T-cell (primary cell): ENCODE data around the gene ROBO1. TPM values are rescaled to one million over a fixed set of nuclear protein-coding genes. Genes with fewer than 3 reads are reported as not detected.

Source experiments
- ATAC-seq, 4 experiments: fragments of 200-7000 bp in 3 of 4; fragments of 150-1000 bp in 1 of 4; cut with Tn5 transposase; replicated peaks in 1 of 4; 1 replicate in 3 of 4; 2 replicates in 1 of 4; pipeline ENCODE4 v1.10.0; 2021; ENCODE audit warnings: moderate library complexity in 3 of 4, mild to moderate bottlenecking in 2 of 4, moderate number of reproducible peaks in 1 of 4
- CTCF ChIA-PET, 2 donors: fragments of 300-600 bp; sonication (Branson Sonifier 250); formaldehyde crosslinking; loops; one replicate each; lab custom pipeline; 2022; ENCODE audit warnings: antibody characterized with exemption in 2 of 2; lab: Charles Lee
- POLR2A ChIA-PET, 2 donors: fragments of 300-600 bp; sonication (Branson Sonifier 250); formaldehyde crosslinking; loops; one replicate each; lab custom pipeline; 2022; ENCODE audit warnings: antibody characterized with exemption in 2 of 2; lab: Charles Lee
- DNase-seq, 35 experiments: peaks; one replicate each; pipeline versions ENCODE4 v3.0.0 to v3.0.0-alpha.2; 2013 to 2023
- H3K27ac ChIP-seq: one replicate; pipeline ENCODE4 v1.5.1; 2013; ENCODE audit warnings: low read length
- H3K27me3 ChIP-seq, 2 experiments: replicated peaks in 1 of 2; 1 replicate in 1 of 2; 2 replicates in 1 of 2; pipeline versions ENCODE4 v1.6.1 to v1.7.0; 2013; ENCODE audit warnings: low read length in 1 of 2, mixed read lengths in 1 of 2; ENCODE audit not compliant: control insufficient read depth in 2 of 2, insufficient read depth in 2 of 2; ENCODE audit errors: extremely low read depth in 1 of 2
- H3K36me3 ChIP-seq, 2 donors: 1 replicate in 1 of 2; 2 replicates in 1 of 2; pipeline versions ENCODE4 v1.6.1 to v1.7.0; 2013; ENCODE audit warnings: low read length in 1 of 2; ENCODE audit not compliant: control insufficient read depth in 2 of 2, insufficient read depth in 1 of 2; ENCODE audit errors: extremely low read depth in 1 of 2
- H3K4me1 ChIP-seq, 2 experiments: 1 replicate in 1 of 2; 2 replicates in 1 of 2; pipeline versions ENCODE4 v1.6.1 to v1.7.0; 2013; ENCODE audit warnings: low read length in 2 of 2, mixed read lengths in 1 of 2; ENCODE audit not compliant: insufficient read depth in 2 of 2, control insufficient read depth in 1 of 2; ENCODE audit errors: extremely low read depth in 1 of 2
- H3K4me3 ChIP-seq, 2 donors: 1 replicate in 1 of 2; 2 replicates in 1 of 2; pipeline versions ENCODE4 v1.5.1 to v1.7.0; 2013; ENCODE audit warnings: mild to moderate bottlenecking in 2 of 2, low read length in 1 of 2, moderate library complexity in 1 of 2; ENCODE audit not compliant: control insufficient read depth in 1 of 2; ENCODE audit errors: extremely low read depth in 1 of 2
- H3K9me3 ChIP-seq: 2 replicates; pipeline ENCODE4 v1.7.0; 2013
- H3K27ac Mint-ChIP-seq, 2 donors: one replicate each; pipeline ENCODE4 v1.8.0; 2020 to 2021; ENCODE audit warnings: mild to moderate bottlenecking in 2 of 2, mixed read lengths in 2 of 2
- H3K27me3 Mint-ChIP-seq, 2 donors: one replicate each; pipeline ENCODE4 v1.8.0; 2021 to 2022; ENCODE audit warnings: mixed read lengths in 2 of 2
- H3K36me3 Mint-ChIP-seq: one replicate; pipeline ENCODE4 v1.8.0; 2021; ENCODE audit warnings: mixed read lengths
- H3K4me1 Mint-ChIP-seq, 3 donors: one replicate each; pipeline ENCODE4 v1.8.0; 2020 to 2022; ENCODE audit warnings: mixed read lengths in 3 of 3, mild to moderate bottlenecking in 1 of 3
- H3K4me3 Mint-ChIP-seq, 3 donors: one replicate each; pipeline ENCODE4 v1.8.0; 2020 to 2022; ENCODE audit warnings: mild to moderate bottlenecking in 3 of 3, mixed read lengths in 3 of 3, moderate library complexity in 3 of 3
- H3K9me3 Mint-ChIP-seq, 3 donors: one replicate each; pipeline ENCODE4 v1.8.0; 2020 to 2022; ENCODE audit warnings: mixed read lengths in 3 of 3
- WGBS: methylation state at CpG from one replicate; pipeline ENCODE4 v1.1.5; 2013; ENCODE audit warnings: missing lambda C conversion rate; ENCODE audit not compliant: insufficient coverage; 5-methylcytosine and 5-hydroxymethylcytosine counted together
- total RNA-seq, 35 experiments: library from RNA in 6 of 35; stranded (reverse) in 6 of 35; fragments of 120-200 nt in 1 of 35; gene quantifications; one replicate each; pipeline versions ENCODE4 v1.2.1 to v1.2.4 and lab custom pipeline; 2013 to 2026

ROBO1 gene
- total RNA-seq, 5 donors from 2014 or later (not counting 1 experiment from before 2014, with no cell fraction given): 0.20 to 2.4 (median 1.7) TPM

DNA sequence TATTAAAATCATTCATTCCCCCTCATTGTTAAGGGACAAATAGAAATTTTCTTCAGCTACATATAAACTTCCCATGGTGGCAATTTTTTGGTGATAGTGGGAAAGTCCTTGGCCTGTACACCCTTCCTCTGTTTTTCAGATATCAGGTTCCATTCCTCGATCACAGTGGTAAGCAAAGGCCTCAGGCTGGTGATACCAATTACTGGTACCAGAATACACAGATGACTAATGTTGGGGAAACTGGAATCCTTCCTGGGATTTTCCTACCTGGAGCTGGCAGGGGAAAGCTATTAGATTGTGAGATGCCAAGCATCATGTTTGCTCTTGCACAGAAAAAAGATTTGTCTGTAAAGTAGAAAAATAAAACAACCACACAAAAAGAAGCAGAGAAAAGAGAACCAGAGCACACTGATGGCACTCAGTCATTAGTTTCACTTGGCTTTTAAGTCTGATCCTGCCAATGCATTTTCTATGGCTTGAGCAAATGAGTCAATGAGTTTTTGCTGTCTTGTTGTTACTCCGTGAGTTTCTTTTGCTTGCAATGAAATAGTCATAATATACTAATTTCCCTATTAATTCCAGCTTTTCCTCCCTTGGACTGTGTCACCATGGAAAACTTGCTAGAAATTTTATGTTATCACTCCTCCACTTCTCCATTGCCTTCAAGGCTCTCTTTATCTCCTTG, 795.0 kb downstream of the ROBO1 start:
- ChIA-PET CTCF (interaction anchor here in 1 of 2 donors (1.2 kb wide), 1 partner anchor 18 kb away, joined by 3 read pairs; no protein-coding TSS in a partner anchor), POLR2A (interaction anchor here in 1 of 2 donors (0.6 kb wide), 1 partner anchor 101 kb away, joined by 8 read pairs; no protein-coding TSS in a partner anchor)
- Mint-ChIP-seq H3K27ac (no peak overlapping the region), H3K4me1 (no peaks in the 10 kb centered on the region), H3K36me3 (no peaks in the 10 kb centered on the region), H3K27me3 (no peaks in the 10 kb centered on the region), H3K9me3 (peaks cover under 1 to 4% (median 4%) of the 10 kb centered on the region in 3 donors), H3K4me3 (no peak overlapping the region)
- Histone ChIP-seq H3K27ac (no peak overlapping the region), H3K27me3 (no peaks in the 10 kb centered on the region), H3K9me3 (no peaks in the 10 kb centered on the region), H3K4me3 (no peak overlapping the region), H3K4me1 (no peaks in the 10 kb centered on the region), H3K36me3 (no peaks in the 10 kb centered on the region)
- no CpG with 5 or more reads among the region's 2 CpGs for WGBS
- DNase-seq (no peak), ATAC-seq (no peak)

DNA sequence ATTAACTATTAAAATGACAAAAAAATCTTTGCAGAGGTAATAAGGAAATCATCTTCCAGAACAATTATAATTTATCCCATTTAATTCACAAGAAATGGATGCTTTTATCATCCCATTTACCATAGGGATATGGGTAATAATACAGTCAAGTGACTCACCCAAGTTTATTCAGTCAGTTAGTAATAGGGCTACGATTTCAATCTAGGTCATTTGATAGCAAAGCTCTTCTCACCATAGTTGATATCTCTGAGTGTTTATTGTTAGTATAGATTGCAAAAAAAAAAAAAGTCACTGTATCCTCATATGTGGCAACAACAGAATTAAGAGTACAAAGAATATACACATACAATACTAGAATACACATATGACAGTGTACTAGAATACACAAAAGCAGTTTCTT, 797.1 kb downstream of the ROBO1 start:
- no CpG with 5 or more reads among the region's 1 CpG for WGBS
- CTCF ChIA-PET: no interaction called here
- no peaks in the 10 kb centered on the region for H3K27me3 Mint-ChIP-seq

DNA sequence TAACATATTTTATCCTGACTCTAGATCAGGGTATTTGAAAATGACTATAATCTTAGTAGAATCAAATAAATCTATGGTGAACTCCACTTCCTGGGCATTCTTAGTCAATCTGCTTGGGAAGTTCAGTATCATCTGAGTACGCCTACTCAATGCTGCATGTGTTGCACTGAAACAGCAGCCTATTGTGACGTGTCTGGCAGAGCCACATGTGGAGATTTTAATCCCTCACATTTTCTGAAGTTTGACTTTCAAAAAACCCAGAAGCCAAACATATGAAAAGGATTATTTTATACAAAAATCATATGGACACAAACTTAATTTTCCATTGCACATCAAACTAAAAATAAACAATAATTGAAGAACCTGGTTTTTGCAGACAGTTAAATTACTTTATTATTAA, 798.3 kb downstream of the ROBO1 start:
- ATAC-seq (no peak), DNase-seq (no peak)
- ChIA-PET POLR2A (no interaction called here), CTCF (no interaction called here)
- Mint-ChIP-seq H3K4me1 (no peaks in the 10 kb centered on the region), H3K27ac (no peak overlapping the region), H3K9me3 (peaks cover 2 to 11% (median 4%) of the 10 kb centered on the region in 3 donors), H3K4me3 (no peak overlapping the region), H3K36me3 (no peaks in the 10 kb centered on the region), H3K27me3 (no peaks in the 10 kb centered on the region)
- H3K9me3 ChIP-seq: no peaks in the 10 kb centered on the region
- no peaks in the 10 kb centered on the region for H3K27me3 ChIP-seq
- no peaks in the 10 kb centered on the region for H3K36me3 ChIP-seq
- no CpG with 5 or more reads among the region's 2 CpGs for WGBS
- no peak overlapping the region for H3K27ac ChIP-seq
- H3K4me1 ChIP-seq: no peaks in the 10 kb centered on the region
- no peak overlapping the region for H3K4me3 ChIP-seq

More for the DNA sequence above, 797.1 kb downstream of the ROBO1 start:
- H3K4me3 ChIP-seq: no peak overlapping the region
- no peaks in the 10 kb centered on the region for H3K4me1 Mint-ChIP-seq
- no peaks in the 10 kb centered on the region for H3K36me3 ChIP-seq
- POLR2A ChIA-PET: interaction anchor here in 1 of 2 donors (0.6 kb wide), 1 partner anchor 1839 kb away, joined by 3 read pairs; no protein-coding TSS in a partner anchor
- H3K4me3 Mint-ChIP-seq: no peak overlapping the region
- H3K27ac ChIP-seq: no peak overlapping the region
- H3K27ac Mint-ChIP-seq: no peak overlapping the region
- H3K4me1 ChIP-seq: no peaks in the 10 kb centered on the region
- no peak for ATAC-seq
- no peaks in the 10 kb centered on the region for H3K9me3 ChIP-seq
- DNase-seq: no peak
- no peaks in the 10 kb centered on the region for H3K36me3 Mint-ChIP-seq
- peaks cover 2 to 11% (median 4%) of the 10 kb centered on the region in 3 donors for H3K9me3 Mint-ChIP-seq
- H3K27me3 ChIP-seq: no peaks in the 10 kb centered on the region

DNA sequence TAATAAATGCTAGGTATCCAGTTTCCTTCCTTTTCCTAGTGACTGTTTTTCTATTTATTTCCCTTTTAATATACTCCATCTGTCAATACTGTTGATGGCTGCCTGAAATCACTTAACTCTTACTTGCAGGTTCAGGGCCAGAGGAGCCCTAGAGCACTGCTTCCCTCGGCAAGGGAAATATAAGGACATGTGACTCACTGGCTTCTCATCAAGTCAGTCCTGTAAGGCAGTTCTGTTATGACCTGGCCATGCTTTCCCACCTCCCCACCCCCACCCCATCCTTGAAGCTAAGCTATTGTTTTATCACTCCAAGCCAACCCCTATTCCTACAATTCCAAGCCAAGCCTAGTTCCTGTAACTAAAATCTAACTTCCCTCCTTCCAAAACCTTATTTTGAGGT, 800.7 kb downstream of the ROBO1 start:
- Histone ChIP-seq H3K36me3 (no peaks in the 10 kb centered on the region), H3K27ac (no peak overlapping the region), H3K4me3 (no peak overlapping the region), H3K9me3 (no peaks in the 10 kb centered on the region), H3K27me3 (no peaks in the 10 kb centered on the region), H3K4me1 (no peaks in the 10 kb centered on the region)
- POLR2A ChIA-PET: no interaction called here
- no peak for ATAC-seq
- H3K27ac Mint-ChIP-seq: no peak overlapping the region
- no peak for DNase-seq
- H3K36me3 Mint-ChIP-seq: no peaks in the 10 kb centered on the region
- CTCF ChIA-PET: no interaction called here
- no peak overlapping the region for H3K4me3 Mint-ChIP-seq
- 67% methylated on average over 1 of the region's 1 CpG for WGBS
- peaks cover 0 to 17% (median 7%) of the 10 kb centered on the region in 3 donors for H3K9me3 Mint-ChIP-seq
- H3K4me1 Mint-ChIP-seq: no peaks in the 10 kb centered on the region
- no peaks in the 10 kb centered on the region for H3K27me3 Mint-ChIP-seq

DNA sequence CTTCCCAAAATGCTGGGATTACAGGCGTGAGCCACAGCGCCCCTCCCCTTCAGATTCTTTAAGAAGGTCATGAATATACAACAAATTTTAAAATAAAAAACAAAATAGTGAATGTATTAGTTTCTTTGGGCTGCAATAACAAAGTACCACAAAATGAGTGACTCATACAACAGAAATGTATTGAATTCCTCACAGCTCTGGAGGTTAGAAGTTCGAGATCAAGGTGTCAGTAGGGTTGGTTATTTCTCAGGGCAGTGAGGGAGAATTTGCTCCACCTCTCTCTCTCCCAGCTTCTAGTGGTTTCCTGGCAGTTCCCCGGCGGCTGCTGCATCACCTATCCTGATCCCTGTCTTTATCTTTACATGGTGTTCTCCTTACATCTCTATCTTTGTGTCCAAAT, 804.0 kb downstream of the ROBO1 start:
- CTCF ChIA-PET: no interaction called here
- no peak overlapping the region for H3K4me3 Mint-ChIP-seq
- no peak overlapping the region for H3K4me3 ChIP-seq
- DNase-seq (no peak), ATAC-seq (no peak)
- peaks cover 0 to 22% (median 17%) of the 10 kb centered on the region in 3 donors for H3K9me3 Mint-ChIP-seq
- WGBS: 100% methylated on average over 2 of the region's 5 CpGs
- POLR2A ChIA-PET: no interaction called here
- H3K9me3 ChIP-seq: no peaks in the 10 kb centered on the region
- no peaks in the 10 kb centered on the region for H3K4me1 ChIP-seq
- H3K4me1 Mint-ChIP-seq: no peaks in the 10 kb centered on the region
- no peak overlapping the region for H3K27ac Mint-ChIP-seq
- H3K27me3 ChIP-seq: no peaks in the 10 kb centered on the region
- H3K27ac ChIP-seq: no peak overlapping the region
- no peaks in the 10 kb centered on the region for H3K27me3 Mint-ChIP-seq
- H3K36me3 Mint-ChIP-seq: no peaks in the 10 kb centered on the region
- H3K36me3 ChIP-seq: no peaks in the 10 kb centered on the region

DNA sequence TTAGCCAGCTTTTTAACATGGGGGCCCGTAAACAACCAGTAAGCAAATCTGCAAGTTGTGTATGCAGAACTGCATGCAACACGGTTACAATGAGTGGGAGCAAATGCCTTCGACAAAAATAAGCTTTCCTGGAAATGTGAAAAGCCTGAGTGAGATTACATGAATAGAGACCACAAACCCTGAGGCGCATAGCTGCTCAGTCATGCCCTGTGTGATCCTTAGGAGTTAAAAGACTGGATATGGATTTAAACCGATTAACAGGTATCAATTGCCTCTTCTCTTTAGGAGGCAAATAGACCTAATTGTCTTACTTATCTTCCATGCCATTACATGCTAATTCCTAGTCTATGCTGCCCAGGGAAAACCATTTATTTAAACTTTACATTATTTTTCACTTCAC, 810.3 kb downstream of the ROBO1 start:
- Histone ChIP-seq H3K4me3 (no peak overlapping the region), H3K27me3 (no peaks in the 10 kb centered on the region), H3K9me3 (no peaks in the 10 kb centered on the region), H3K27ac (no peak overlapping the region), H3K4me1 (no peaks in the 10 kb centered on the region), H3K36me3 (no peaks in the 10 kb centered on the region)
- H3K4me1 Mint-ChIP-seq: no peaks in the 10 kb centered on the region
- no peak overlapping the region for H3K27ac Mint-ChIP-seq
- no peak overlapping the region for H3K4me3 Mint-ChIP-seq
- CTCF ChIA-PET: no interaction called here
- peaks cover 0 to 12% (median 12%) of the 10 kb centered on the region in 3 donors for H3K9me3 Mint-ChIP-seq
- POLR2A ChIA-PET: no interaction called here
- no peaks in the 10 kb centered on the region for H3K36me3 Mint-ChIP-seq
- no peak for ATAC-seq
- 92% methylated on average over 2 of the region's 5 CpGs for WGBS
- H3K27me3 Mint-ChIP-seq: no peaks in the 10 kb centered on the region
- DNase-seq: no peak
